ENCODE data around the gene CELF5. TPM values are rescaled to one million over a fixed set of nuclear protein-coding genes. Genes with fewer than 3 reads are reported as not detected.

CELF5 gene
- total RNA-seq, 1 donor from 2014 or later: 1.7 TPM

DNA sequence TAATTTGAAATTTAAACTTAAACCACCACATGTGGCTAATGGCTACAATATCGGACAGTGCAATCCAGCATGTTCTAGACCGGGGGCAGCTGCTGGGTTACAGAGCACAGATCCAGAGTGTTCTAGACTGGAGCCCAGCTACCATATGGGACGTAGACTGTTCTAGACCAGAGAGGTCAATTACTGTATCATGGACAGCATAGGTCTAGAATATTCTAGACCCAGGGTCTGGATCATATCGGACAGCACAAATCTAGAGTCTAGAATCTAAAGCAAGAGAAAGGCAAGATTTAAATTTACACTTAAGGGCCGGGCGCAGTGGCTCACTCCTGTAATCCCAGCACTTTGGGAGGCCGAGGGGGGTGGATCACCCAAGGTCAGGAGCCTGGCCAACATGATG, 37.9 kb downstream of the CELF5 start:
- Mint-ChIP-seq H3K4me3 (ENCODE audit: low read depth) (no peak overlapping the region), H3K27me3 (peaks cover 14% of the 10 kb centered on the region), H3K36me3 (ENCODE audit: insufficient read depth) (no peaks in the 10 kb centered on the region), H3K27ac (no peak overlapping the region), H3K9me3 (ENCODE audit: low read depth) (no peaks in the 10 kb centered on the region), H3K4me1 (ENCODE audit: low read depth) (no peaks in the 10 kb centered on the region)
- no peak for DNase-seq (ENCODE audit: low spot score, unreplicated experiment)
- TF ChIP-seq, protein P1, sequence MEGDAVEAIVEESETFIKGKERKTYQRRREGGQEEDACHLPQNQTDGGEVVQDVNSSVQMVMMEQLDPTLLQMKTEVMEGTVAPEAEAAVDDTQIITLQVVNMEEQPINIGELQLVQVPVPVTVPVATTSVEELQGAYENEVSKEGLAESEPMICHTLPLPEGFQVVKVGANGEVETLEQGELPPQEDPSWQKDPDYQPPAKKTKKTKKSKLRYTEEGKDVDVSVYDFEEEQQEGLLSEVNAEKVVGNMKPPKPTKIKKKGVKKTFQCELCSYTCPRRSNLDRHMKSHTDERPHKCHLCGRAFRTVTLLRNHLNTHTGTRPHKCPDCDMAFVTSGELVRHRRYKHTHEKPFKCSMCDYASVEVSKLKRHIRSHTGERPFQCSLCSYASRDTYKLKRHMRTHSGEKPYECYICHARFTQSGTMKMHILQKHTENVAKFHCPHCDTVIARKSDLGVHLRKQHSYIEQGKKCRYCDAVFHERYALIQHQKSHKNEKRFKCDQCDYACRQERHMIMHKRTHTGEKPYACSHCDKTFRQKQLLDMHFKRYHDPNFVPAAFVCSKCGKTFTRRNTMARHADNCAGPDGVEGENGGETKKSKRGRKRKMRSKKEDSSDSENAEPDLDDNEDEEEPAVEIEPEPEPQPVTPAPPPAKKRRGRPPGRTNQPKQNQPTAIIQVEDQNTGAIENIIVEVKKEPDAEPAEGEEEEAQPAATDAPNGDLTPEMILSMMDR (IDR thresholded peaks at IDR 0.05; ENCODE audit: unreplicated experiment): no peak

DNA sequence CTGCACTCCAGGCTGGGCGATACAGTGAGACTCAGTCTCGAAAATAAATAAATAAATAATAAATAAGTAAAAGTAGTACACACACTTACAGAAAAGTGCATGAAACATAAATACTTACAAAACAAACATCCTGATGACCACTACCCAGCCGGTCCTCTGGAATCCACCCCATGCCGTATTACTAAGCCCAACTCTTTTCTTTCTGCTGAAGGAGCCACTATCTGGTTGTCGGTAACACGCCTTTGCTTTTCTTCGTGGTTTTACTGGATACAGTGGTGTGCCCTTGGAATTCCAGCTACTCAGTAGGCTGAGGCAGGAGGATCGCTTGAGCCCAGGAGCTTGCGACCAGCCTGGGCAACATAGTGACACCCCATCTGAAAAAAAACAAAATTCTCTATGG, 39.4 kb downstream of the CELF5 start:
- Mint-ChIP-seq H3K36me3 (ENCODE audit: insufficient read depth) (no peaks in the 10 kb centered on the region), H3K9me3 (ENCODE audit: low read depth) (no peaks in the 10 kb centered on the region), H3K4me3 (ENCODE audit: low read depth) (no peak overlapping the region), H3K27ac (no peak overlapping the region), H3K27me3 (peaks cover 23% of the 10 kb centered on the region), H3K4me1 (ENCODE audit: low read depth) (no peaks in the 10 kb centered on the region)
- no peak for DNase-seq (ENCODE audit: low spot score, unreplicated experiment)
- TF ChIP-seq, protein P1 (IDR thresholded peaks at IDR 0.05; ENCODE audit: unreplicated experiment): no peak

DNA sequence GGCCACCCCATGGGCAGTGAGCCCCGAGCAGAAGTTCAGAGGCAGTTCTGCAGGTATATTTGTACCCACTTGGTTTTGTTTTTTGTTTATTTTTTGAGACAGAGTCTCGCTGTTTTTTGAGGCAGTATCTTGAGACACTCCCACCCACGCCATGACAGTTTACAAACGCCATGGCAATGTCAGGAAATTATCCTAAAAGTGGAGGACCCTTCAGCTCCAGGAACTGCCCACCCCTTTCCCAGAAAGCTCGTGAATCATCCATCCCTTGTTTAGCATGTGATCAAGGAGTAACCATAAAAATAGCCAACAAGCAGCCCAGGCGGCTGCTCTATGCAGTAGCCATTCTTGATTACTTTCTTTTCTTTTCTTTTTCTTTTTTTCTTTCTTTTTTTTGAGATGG, 41.0 kb downstream of the CELF5 start:
- no peaks in the 10 kb centered on the region for H3K36me3 Mint-ChIP-seq (ENCODE audit: insufficient read depth)
- no peaks in the 10 kb centered on the region for H3K9me3 Mint-ChIP-seq (ENCODE audit: low read depth)
- TF ChIP-seq, protein P1 (IDR thresholded peaks at IDR 0.05; ENCODE audit: unreplicated experiment): no peak
- H3K27me3 Mint-ChIP-seq: peaks cover 27% of the 10 kb centered on the region
- no peak overlapping the region for H3K27ac Mint-ChIP-seq
- no peak overlapping the region for H3K4me3 Mint-ChIP-seq (ENCODE audit: low read depth)
- H3K4me1 Mint-ChIP-seq (ENCODE audit: low read depth): no peaks in the 10 kb centered on the region
- DNase-seq (ENCODE audit: low spot score, unreplicated experiment): no peak

DNA sequence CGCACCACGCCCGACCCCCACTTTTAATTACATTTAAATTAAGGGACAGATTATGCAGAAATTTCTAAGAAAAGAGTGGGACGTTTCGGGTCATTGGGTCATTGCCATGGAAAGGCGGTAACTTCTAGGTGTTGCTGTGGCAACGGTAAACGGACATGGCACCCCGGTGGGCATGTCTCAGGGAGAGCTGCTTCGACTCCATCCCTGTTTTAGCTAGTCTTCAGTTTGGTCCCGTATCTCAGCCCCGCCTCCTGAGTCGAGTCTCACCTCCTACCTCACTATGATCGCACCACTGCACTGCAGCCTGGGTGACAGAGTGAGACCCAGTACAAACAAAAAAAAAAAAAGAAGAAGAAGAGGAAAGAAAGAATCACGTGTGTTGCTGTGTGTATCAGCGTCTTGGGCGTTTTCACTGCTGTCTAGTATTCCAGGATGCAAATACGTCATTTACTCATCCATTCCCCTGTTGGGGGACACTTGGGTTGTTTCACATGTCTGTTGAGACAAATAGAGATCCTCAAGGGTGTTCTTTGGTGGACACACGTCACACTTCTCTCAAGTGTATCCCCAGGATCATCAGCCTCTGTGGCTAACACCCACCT, 41.7 kb downstream of the CELF5 start:
- Mint-ChIP-seq H3K36me3 (ENCODE audit: insufficient read depth) (no peaks in the 10 kb centered on the region), H3K27ac (no peak overlapping the region), H3K4me3 (ENCODE audit: low read depth) (no peak overlapping the region), H3K27me3 (peaks cover 27% of the 10 kb centered on the region), H3K9me3 (ENCODE audit: low read depth) (no peaks in the 10 kb centered on the region), H3K4me1 (ENCODE audit: low read depth) (no peaks in the 10 kb centered on the region)
- DNase-seq (ENCODE audit: low spot score, unreplicated experiment): no peak
- TF ChIP-seq, protein P1 (IDR thresholded peaks at IDR 0.05; ENCODE audit: unreplicated experiment): no peak

DNA sequence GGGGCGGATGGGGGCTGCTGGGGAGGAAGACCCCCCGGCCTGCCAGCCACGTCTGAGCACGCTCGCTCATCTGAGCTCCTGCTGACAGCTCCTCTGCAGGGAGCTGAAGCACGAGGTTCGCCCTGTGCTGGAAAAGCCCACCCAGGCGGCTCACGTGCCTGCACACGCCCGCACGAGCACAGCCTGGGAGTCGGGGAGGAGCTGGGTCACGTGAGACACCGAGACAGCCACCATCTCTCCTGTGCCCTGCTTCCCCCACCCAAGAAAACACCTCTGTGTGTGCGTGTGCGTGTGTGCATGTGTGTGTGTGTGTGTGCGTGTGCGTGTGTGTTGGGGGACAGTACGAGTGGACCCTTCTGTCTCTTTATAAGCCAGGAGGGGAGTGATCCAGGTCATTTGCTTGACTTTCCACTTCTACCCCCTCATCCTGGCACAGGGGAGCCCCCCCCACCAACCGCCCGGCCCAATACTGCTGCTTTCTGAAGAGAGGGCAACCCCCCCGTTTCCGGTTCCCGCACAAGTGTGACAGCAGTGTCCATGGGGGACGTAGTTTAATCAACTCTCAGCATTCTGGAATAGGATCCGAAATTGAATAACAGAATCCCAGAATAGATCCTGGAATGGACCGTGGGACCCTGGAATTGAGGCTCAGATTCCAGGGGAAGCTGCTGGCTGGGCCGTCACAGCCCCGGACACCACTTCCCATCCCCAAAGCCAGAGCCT, 42.5 kb downstream of the CELF5 start:
- H3K27ac Mint-ChIP-seq: no peak overlapping the region
- H3K4me3 Mint-ChIP-seq (ENCODE audit: low read depth): no peak overlapping the region
- H3K4me1 Mint-ChIP-seq (ENCODE audit: low read depth): no peaks in the 10 kb centered on the region
- H3K9me3 Mint-ChIP-seq (ENCODE audit: low read depth): no peaks in the 10 kb centered on the region
- H3K27me3 Mint-ChIP-seq: peaks cover 34% of the 10 kb centered on the region
- DNase-seq (ENCODE audit: low spot score, unreplicated experiment): no peak
- TF ChIP-seq, protein P1 (IDR thresholded peaks at IDR 0.05; ENCODE audit: unreplicated experiment): no peak
- H3K36me3 Mint-ChIP-seq (ENCODE audit: insufficient read depth): no peaks in the 10 kb centered on the region

Data from progenitor cell of endocrine pancreas (in vitro differentiated cells).